Cardiac ventricle fibroblast (primary cell): Measurements from ENCODE around the gene PER1. TPM values are rescaled to one million over a fixed set of nuclear protein-coding genes. Genes with fewer than 3 reads are reported as not detected.

Experiments used
- total RNA-seq: library from RNA; depleted of rRNA; stranded (reverse); fragments of >200 nt; gene quantifications from 2 replicates; pipeline ENCODE4 v1.2.3, GENCODE V29; 2015

PER1 gene, protein sequence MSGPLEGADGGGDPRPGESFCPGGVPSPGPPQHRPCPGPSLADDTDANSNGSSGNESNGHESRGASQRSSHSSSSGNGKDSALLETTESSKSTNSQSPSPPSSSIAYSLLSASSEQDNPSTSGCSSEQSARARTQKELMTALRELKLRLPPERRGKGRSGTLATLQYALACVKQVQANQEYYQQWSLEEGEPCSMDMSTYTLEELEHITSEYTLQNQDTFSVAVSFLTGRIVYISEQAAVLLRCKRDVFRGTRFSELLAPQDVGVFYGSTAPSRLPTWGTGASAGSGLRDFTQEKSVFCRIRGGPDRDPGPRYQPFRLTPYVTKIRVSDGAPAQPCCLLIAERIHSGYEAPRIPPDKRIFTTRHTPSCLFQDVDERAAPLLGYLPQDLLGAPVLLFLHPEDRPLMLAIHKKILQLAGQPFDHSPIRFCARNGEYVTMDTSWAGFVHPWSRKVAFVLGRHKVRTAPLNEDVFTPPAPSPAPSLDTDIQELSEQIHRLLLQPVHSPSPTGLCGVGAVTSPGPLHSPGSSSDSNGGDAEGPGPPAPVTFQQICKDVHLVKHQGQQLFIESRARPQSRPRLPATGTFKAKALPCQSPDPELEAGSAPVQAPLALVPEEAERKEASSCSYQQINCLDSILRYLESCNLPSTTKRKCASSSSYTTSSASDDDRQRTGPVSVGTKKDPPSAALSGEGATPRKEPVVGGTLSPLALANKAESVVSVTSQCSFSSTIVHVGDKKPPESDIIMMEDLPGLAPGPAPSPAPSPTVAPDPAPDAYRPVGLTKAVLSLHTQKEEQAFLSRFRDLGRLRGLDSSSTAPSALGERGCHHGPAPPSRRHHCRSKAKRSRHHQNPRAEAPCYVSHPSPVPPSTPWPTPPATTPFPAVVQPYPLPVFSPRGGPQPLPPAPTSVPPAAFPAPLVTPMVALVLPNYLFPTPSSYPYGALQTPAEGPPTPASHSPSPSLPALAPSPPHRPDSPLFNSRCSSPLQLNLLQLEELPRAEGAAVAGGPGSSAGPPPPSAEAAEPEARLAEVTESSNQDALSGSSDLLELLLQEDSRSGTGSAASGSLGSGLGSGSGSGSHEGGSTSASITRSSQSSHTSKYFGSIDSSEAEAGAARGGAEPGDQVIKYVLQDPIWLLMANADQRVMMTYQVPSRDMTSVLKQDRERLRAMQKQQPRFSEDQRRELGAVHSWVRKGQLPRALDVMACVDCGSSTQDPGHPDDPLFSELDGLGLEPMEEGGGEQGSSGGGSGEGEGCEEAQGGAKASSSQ (N-terminal part only)
- total RNA-seq: 36.7 and 48.5 TPM in 2 replicates

DNA sequence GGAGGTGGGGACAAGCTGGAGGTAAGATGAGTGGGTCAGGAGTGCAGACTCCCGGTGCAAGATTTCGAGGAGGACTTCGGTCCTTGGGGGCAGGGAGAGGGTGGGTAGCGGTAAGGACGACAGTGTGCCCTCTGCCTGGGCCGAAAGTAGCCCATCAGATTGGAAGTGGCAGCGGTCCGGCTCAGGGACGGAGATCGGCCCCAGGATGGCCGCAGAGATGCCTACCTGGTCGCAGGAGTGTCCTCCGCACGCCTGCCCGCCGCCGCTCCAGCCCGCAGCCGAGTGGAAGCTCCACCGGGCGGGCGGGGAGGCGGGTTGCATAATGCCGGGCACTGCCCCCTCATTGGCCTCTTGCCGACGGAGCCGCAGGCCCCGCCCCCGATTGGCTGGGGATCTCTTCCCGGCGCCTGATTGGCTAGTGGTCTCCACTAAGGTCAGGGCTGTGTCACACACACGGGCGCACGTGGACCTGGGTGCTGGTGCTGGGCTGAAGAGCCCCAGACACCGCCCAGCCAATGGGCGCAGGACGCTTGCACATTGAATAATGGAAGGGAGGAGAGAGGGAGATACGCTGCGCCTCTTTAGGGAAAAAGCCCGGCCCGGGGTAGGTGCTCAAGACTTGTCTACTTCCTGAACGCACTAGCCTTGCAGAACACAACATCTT, at the start of gene PER1:
PER1 (minus strand) TSS at position 293 of the 664 bp plus-strand sequence. CDS start 1,698 bp downstream, outside the sequence.

GRCh38 chr17:8189711-8190477, 37.7 kb upstream of the PER1 start, which contains the start of gene BORCS6:
TSS of gene BORCS6 (minus strand) at chr17:8190180. CDS start at chr17:8190140, 40 bp downstream.

DNA sequence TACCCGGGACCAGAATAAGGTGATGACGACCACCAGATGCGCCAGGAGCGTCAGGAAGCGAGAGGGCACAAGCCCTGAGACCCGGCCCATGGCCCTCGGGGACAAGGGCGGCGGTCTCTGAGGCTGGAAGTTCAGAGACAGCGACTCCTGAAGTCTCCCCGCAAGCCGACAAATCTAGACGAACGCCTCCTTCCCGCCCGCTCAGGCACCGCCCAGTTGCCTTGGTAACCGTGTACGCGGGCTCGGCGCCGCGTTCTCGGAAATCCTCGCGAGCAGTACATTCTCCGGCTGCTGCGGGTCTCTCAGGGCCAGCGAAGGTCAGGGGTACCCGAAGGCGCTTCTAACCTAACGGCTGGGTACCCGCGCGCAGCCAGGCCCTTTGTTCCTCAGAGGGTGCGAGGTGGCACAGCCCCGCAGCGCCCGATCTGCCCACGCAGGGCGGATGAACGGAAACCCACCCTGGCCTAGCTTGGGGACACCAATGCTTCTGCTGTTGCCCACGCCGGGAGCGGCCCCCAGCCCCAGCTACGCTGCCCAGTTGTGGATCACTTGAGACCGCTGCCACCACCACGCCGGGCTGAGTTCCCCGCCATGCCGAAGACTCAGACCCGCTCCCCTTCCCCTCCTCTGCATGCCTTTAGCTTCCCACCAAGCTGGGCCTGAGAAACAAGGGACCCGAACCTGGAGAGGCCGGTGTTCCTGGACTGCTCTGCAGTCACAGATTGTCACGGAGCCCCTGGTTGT, 24.2 kb upstream of the PER1 start, which contains the start of gene TMEM107:
TMEM107 (minus strand) TSS at position 184 of the 744 bp plus-strand sequence; CDS start at position 90, 94 bp downstream.

GRCh38 chr17:8162233-8162996, 10.2 kb upstream of the PER1 start, which contains the start of gene VAMP2:
TSS of gene VAMP2 (minus strand) at chr17:8162948. CDS start at chr17:8162879, 69 bp downstream.

DNA sequence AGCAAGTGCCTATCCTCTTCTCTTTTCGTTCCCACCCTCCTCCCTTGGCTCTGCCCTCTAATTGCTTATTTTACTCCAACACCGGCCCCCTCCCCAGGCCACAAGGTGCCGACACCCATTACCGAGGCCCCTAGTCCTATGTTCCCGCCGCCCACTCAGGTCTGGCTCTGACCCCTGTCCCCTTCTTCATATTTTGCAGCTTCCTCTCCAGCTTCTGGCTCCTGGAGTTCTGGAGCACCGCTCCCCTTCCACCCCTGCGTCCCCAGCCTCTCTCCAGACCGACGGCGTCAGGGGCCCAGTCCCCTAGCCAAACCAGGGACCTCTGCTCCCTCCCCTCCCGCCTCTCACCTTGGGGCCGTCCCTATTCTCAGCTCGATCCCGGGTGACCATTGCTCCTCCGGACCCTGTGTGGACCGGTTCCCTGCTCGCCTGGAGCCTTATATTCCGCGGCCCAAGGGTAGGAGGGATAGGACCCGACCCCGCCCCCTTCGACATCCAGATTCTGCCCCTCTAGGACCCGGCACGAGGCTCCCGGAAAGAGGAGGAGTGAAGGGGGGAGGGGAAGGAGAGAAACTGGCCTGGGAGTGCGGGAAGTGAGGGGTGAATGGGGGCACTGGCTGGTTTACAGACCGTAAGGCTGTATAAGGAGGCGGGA, 28.4 kb downstream of the PER1 start, which contains the start of gene HES7:
HES7 (minus strand) TSS at position 412 of the 655 bp plus-strand sequence; CDS start at position 390, 22 bp downstream.

DNA sequence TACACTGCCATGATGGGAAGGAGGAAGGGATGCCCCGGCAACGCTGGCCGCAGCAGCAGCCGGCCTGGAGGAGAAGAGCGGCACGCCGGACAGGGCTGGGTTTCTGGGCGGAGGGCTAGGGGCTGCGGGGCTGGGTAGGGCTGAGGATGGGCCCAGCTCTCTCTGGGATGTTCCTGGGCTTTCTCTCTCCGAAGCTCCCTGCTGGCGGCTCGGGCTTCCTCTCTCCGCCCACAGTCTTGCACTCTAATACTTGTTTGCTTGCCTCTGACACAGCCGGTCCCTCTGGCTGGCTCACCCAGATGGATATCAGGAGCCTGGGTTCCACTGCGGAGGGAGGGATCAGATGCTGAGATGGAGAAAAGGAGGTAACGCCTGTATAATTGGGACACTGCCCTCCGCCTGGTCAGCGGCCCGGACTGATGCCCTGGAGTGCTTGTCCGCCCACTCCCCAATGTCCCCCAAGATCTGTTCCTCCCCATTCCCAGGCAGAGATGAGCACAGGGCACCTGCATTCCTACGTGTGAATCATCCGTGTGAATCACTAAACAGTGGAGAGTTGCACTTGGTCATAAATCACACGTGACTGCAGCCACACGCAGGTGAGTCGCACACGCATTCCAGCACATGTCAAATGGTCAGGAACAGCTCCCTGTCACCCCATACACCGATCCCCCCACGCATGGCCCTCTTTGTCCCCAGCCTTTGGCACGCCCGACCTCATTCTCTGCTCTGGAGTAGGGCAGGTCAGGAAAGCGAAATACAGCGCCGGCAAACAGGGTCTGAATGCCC, 34.0 kb downstream of the PER1 start, which contains the start of gene ALOXE3:
ALOXE3 (minus strand) TSS at position 535 of the 789 bp plus-strand sequence; CDS start at position 11, 524 bp downstream.

Other genes starting within 250 kb of the PER1 start
- 1.1 and 2.6 TPM in 2 replicates for gene RNF227, start 236.1 kb downstream of the PER1 start, total RNA-seq
- gene KCNAB3, start 222.5 kb downstream of the PER1 start, total RNA-seq: 0.44 and 1.9 TPM in 2 replicates
- gene TRAPPC1, start 220.5 kb downstream of the PER1 start, total RNA-seq: 48.2 and 48.4 TPM in 2 replicates
- gene CNTROB, start 220.2 kb downstream of the PER1 start, total RNA-seq: 9.9 and 12.3 TPM in 2 replicates
- not detected in 2 replicates for gene GUCY2D, start 149.8 kb downstream of the PER1 start, total RNA-seq
- gene ALOX15B, start 113.3 kb downstream of the PER1 start, total RNA-seq: 0.50 and 0.83 TPM in 2 replicates
- not detected in 2 replicates for gene ALOX12B, start 64.7 kb downstream of the PER1 start, total RNA-seq
- not detected in 2 replicates for gene ALOXE3, start 33.9 kb downstream of the PER1 start, total RNA-seq
- gene HES7, start 28.3 kb downstream of the PER1 start, total RNA-seq: not detected in 2 replicates
- gene VAMP2, start 10.5 kb upstream of the PER1 start, total RNA-seq: 5.6 and 7.8 TPM in 2 replicates
- gene TMEM107, start 24.0 kb upstream of the PER1 start, total RNA-seq: 12.4 and 22.3 TPM in 2 replicates
- 5.5 and 7.9 TPM in 2 replicates for gene BORCS6, start 37.8 kb upstream of the PER1 start, total RNA-seq
- gene AURKB, start 58.2 kb upstream of the PER1 start, total RNA-seq: 1.5 and 1.6 TPM in 2 replicates
- gene CTC1, start 95.7 kb upstream of the PER1 start, total RNA-seq: 3.6 and 8.3 TPM in 2 replicates
- gene PFAS, start 96.9 kb upstream of the PER1 start, total RNA-seq: 12.5 and 13.7 TPM in 2 replicates
- gene RANGRF, start 136.3 kb upstream of the PER1 start, total RNA-seq: 11.8 and 17.4 TPM in 2 replicates
- 0.73 and 3.0 TPM in 2 replicates for gene SLC25A35, start 143.0 kb upstream of the PER1 start, total RNA-seq
- gene ARHGEF15, start 157.8 kb upstream of the PER1 start, total RNA-seq: 0.68 and 1.2 TPM in 2 replicates
- not detected in 2 replicates for gene ODF4, start 187.4 kb upstream of the PER1 start, total RNA-seq
- 4,586 and 4,963 TPM in 2 replicates for gene RPL26, start 230.8 kb upstream of the PER1 start, total RNA-seq
- not detected in 2 replicates for gene RNF222, start 245.4 kb upstream of the PER1 start, total RNA-seq